ENCODE measurements around the gene IL25.
"Not testable (repeated sequence)": the region's sequence is repeated elsewhere in the genome, so short reads cannot be mapped to it uniquely, and the experiment has no call there.

Gene IL25

GRCh38 chr14:23372509-23372908 is at the start of gene IL25:
Gene IL25, plus strand, starts transcription at chr14:23372809.
- DNase-seq (ENCODE audit: low read depth in 2 of 2): no peak
- no peak for TF ChIP-seq CTCF (IDR thresholded peaks at IDR 0.05; ENCODE audit: low read depth, low read length)
- H3K4me3 ChIP-seq (replicated peaks in 1 of 2; ENCODE audit: low read depth in 2 of 2, low read length in 2 of 2): no peak within 1 kb of the TSS

GRCh38 chr14:23323838-23324454 is 48.7 kb upstream of the IL25 start:
- TF ChIP-seq CTCF (IDR thresholded peaks at IDR 0.05; ENCODE audit: low read depth, low read length): no peak
- no peak overlapping the region for H3K4me3 ChIP-seq (replicated peaks in 1 of 2; ENCODE audit: low read depth in 2 of 2, low read length in 2 of 2)
- no peak for DNase-seq (ENCODE audit: low read depth in 2 of 2)

- no peak for DNase-seq (ENCODE audit: low read depth in 2 of 2)
- no peak for TF ChIP-seq CTCF (IDR thresholded peaks at IDR 0.05; ENCODE audit: low read depth, low read length)
- H3K4me3 ChIP-seq (replicated peaks in 1 of 2; ENCODE audit: low read depth in 2 of 2, low read length in 2 of 2): no peak overlapping the region
Measured at GRCh38 chr14:23324455-23324846, 48.2 kb upstream of the IL25 start.

GRCh38 chr14:23324993-23325392 is 47.6 kb upstream of the IL25 start:
- no peak for TF ChIP-seq CTCF (IDR thresholded peaks at IDR 0.05; ENCODE audit: low read depth, low read length)
- no peak overlapping the region for H3K4me3 ChIP-seq (replicated peaks in 1 of 2; ENCODE audit: low read depth in 2 of 2, low read length in 2 of 2)
- no peak for DNase-seq (ENCODE audit: low read depth in 2 of 2)

GRCh38 chr14:23325746-23326145 is 46.9 kb upstream of the IL25 start:
- not testable (repeated sequence) for DNase-seq (ENCODE audit: low read depth in 2 of 2); H3K4me3 ChIP-seq (replicated peaks in 1 of 2; ENCODE audit: low read depth in 2 of 2, low read length in 2 of 2)

GRCh38 chr14:23326491-23327332 is 45.9 kb upstream of the IL25 start:
- DNase-seq (ENCODE audit: low read depth in 2 of 2): peak in 1 of 2 donors; percentile 3
- no peak overlapping the region for H3K4me3 ChIP-seq (replicated peaks in 1 of 2; ENCODE audit: low read depth in 2 of 2, low read length in 2 of 2)
- no peak for TF ChIP-seq CTCF (IDR thresholded peaks at IDR 0.05; ENCODE audit: low read depth, low read length)

GRCh38 chr14:23327947-23328744 is 44.5 kb upstream of the IL25 start:
- peak; percentile 77 for TF ChIP-seq CTCF (IDR thresholded peaks at IDR 0.05; ENCODE audit: low read depth, low read length)
- no peak overlapping the region for H3K4me3 ChIP-seq (replicated peaks in 1 of 2; ENCODE audit: low read depth in 2 of 2, low read length in 2 of 2)
- peak; percentile 86 to 87 for DNase-seq (ENCODE audit: low read depth in 2 of 2)
